B cell (primary cell): ENCODE data around the gene IL20RB. TPM values are rescaled to one million over a fixed set of nuclear protein-coding genes. Genes with fewer than 3 reads are reported as not detected.

ENCODE experiments used
- ATAC-seq: fragments of 200-7000 bp; cut with Tn5 transposase; one replicate; pipeline ENCODE4 v1.10.0; 2021; ENCODE audit warnings: low read depth, mild to moderate bottlenecking, moderate number of reproducible peaks, moderate library complexity
- CTCF ChIA-PET: fragments of 350-600 bp; sonication (Branson Sonifier 250); formaldehyde crosslinking; loops from one replicate; lab custom pipeline; 2021; ENCODE audit warnings: antibody characterized with exemption, inconsistent platforms; lab: Charles Lee
- POLR2A ChIA-PET: fragments of 350-600 bp; sonication (Branson Sonifier 250); formaldehyde crosslinking; loops from one replicate; lab custom pipeline; 2021; ENCODE audit warnings: antibody characterized with exemption; lab: Charles Lee
- DNase-seq: peaks from one replicate; pipeline ENCODE4 v3.0.0; 2013
- H2AFZ ChIP-seq: 2 replicates; pipeline ENCODE4 v1.6.1; 2012; ENCODE audit warnings: mild to moderate bottlenecking, low read depth, low read length; ENCODE audit not compliant: insufficient read depth, poor library complexity, severe bottlenecking
- H3K27ac ChIP-seq, 2 donors: 1 replicate in 1 of 2; 2 replicates in 1 of 2; pipeline ENCODE4 v1.5.1; 2012 to 2013; ENCODE audit warnings: low read length in 2 of 2, mild to moderate bottlenecking in 2 of 2, moderate library complexity in 1 of 2
- H3K27me3 ChIP-seq, 4 experiments: fragments of 200-600 bp in 1 of 4; sonication (generic) in 1 of 4; replicated peaks in 1 of 4; 1 replicate in 2 of 4; 2 replicates in 2 of 4; pipeline versions ENCODE4 v1.6.1 to v1.7.0; 2013 to 2016; ENCODE audit warnings: low read length in 3 of 4, mild to moderate bottlenecking in 2 of 4, mixed read lengths in 1 of 4, moderate library complexity in 1 of 4; ENCODE audit not compliant: insufficient read depth in 4 of 4, control insufficient read depth in 3 of 4; ENCODE audit errors: control extremely low read depth in 1 of 4
- H3K36me3 ChIP-seq, 2 experiments: replicated peaks in 1 of 2; 1 replicate in 1 of 2; 2 replicates in 1 of 2; pipeline versions ENCODE4 v1.6.1 to v1.7.1; 2013; ENCODE audit warnings: low read length in 1 of 2; ENCODE audit not compliant: insufficient read depth in 2 of 2, control insufficient read depth in 1 of 2; ENCODE audit errors: control extremely low read depth in 1 of 2, extremely low read depth in 1 of 2
- H3K4me1 ChIP-seq, 2 donors: fragments of 200-600 bp in 1 of 2; sonication (generic) in 1 of 2; 1 replicate in 1 of 2; 2 replicates in 1 of 2; pipeline versions ENCODE4 v1.5.1 to v1.6.1; 2013 to 2017; ENCODE audit warnings: low read length in 2 of 2; ENCODE audit not compliant: control insufficient read depth in 2 of 2, insufficient read depth in 2 of 2
- H3K4me2 ChIP-seq: replicated peaks from 2 replicates; pipeline ENCODE3; 2012; ENCODE audit warnings: mild to moderate bottlenecking, low read depth, low read length; ENCODE audit not compliant: poor library complexity, severe bottlenecking
- H3K4me3 ChIP-seq, 5 experiments: fragments of 200-600 bp in 1 of 5; sonication (generic) in 1 of 5; 1 replicate in 3 of 5; 2 replicates in 2 of 5; pipeline versions ENCODE4 v1.5.1 to v1.7.0; 2011 to 2016; ENCODE audit warnings: low read length in 4 of 5, mild to moderate bottlenecking in 4 of 5, low read depth in 2 of 5, control low read depth in 1 of 5, moderate library complexity in 1 of 5; ENCODE audit not compliant: insufficient read depth in 1 of 5; ENCODE audit errors: control extremely low read depth in 1 of 5, extremely low read depth in 1 of 5
- H3K79me2 ChIP-seq: fragments of 200-600 bp; sonication (generic); one replicate; pipeline ENCODE4 v1.6.0; 2016; ENCODE audit warnings: low read length; ENCODE audit not compliant: control insufficient read depth, insufficient read depth
- H3K9ac ChIP-seq: fragments of 200-600 bp; sonication (generic); 2 replicates; pipeline ENCODE4 v1.6.1; 2017; ENCODE audit warnings: mild to moderate bottlenecking, low read length, moderate library complexity
- H3K9me3 ChIP-seq, 3 donors: one replicate each; pipeline versions ENCODE4 v1.6.1 to v1.7.1; 2013; ENCODE audit warnings: low read length in 2 of 3; ENCODE audit not compliant: control insufficient read depth in 2 of 3, insufficient read depth in 1 of 3; ENCODE audit errors: control extremely low read depth in 1 of 3
- H4K20me1 ChIP-seq: 2 replicates; pipeline ENCODE4 v1.6.0; 2012; ENCODE audit warnings: mild to moderate bottlenecking, low read length; ENCODE audit not compliant: insufficient read depth, control insufficient read depth, poor library complexity, severe bottlenecking
- H3K27ac Mint-ChIP-seq: one replicate; pipeline ENCODE4 v1.8.0; 2021; ENCODE audit warnings: mixed read lengths
- H3K27me3 Mint-ChIP-seq: one replicate; pipeline ENCODE4 v1.8.0; 2021; ENCODE audit warnings: mixed read lengths
- H3K4me1 Mint-ChIP-seq: one replicate; pipeline ENCODE4 v1.8.0; 2021; ENCODE audit warnings: mixed read lengths
- H3K4me3 Mint-ChIP-seq: one replicate; pipeline ENCODE4 v1.8.0; 2021; ENCODE audit warnings: mixed read lengths
- H3K9me3 Mint-ChIP-seq: one replicate; pipeline ENCODE4 v1.8.0; 2022; ENCODE audit warnings: mixed read lengths; ENCODE audit not compliant: insufficient read depth
- EZH2 ChIP-seq: IDR thresholded peaks from 2 replicates; pipeline ENCODE4 v1.6.1; 2012; ENCODE audit warnings: borderline replicate concordance, low read depth, mild to moderate bottlenecking, moderate library complexity, low read length; ENCODE audit not compliant: insufficient read depth, poor library complexity, severe bottlenecking
- WGBS: methylation state at CpG from one replicate; pipeline ENCODE4 v1.1.5; 2013; ENCODE audit warnings: missing lambda C conversion rate; ENCODE audit not compliant: insufficient coverage; 5-methylcytosine and 5-hydroxymethylcytosine counted together
- intact Hi-C: fragments of 100-400 bp; cut with micrococcal nuclease; formaldehyde crosslinking; loops from one replicate; pipeline ENCODE4 v1.10.0; 2022
- polyA plus RNA-seq: library from polyadenylated mRNA; depleted of rRNA; stranded (reverse); fragments of >200 nt; gene quantifications from 2 replicates; pipeline ENCODE4 v1.2.3, GENCODE V29; 2012
- total RNA-seq, 2 donors: library from RNA; stranded (reverse); fragments of 120-200 nt in 1 of 2; gene quantifications; 1 replicate in 1 of 2; 2 replicates in 1 of 2; pipeline versions ENCODE4 v1.2.3 to v1.2.4, GENCODE V29; 2013 to 2022
- TF ChIP-seq, protein P1 (sequence below): fragments of 200-600 bp; IDR thresholded peaks from one replicate; pipeline ENCODE4 v1.8.0; 2022; ENCODE audit warnings: antibody characterized with exemption, mild to moderate bottlenecking

Gene IL20RB
- total and polyA plus RNA-seq, 2 donors (not counting 1 experiment from before 2014, with no cell fraction given), result 0.22 to 0.84 TPM

DNA sequence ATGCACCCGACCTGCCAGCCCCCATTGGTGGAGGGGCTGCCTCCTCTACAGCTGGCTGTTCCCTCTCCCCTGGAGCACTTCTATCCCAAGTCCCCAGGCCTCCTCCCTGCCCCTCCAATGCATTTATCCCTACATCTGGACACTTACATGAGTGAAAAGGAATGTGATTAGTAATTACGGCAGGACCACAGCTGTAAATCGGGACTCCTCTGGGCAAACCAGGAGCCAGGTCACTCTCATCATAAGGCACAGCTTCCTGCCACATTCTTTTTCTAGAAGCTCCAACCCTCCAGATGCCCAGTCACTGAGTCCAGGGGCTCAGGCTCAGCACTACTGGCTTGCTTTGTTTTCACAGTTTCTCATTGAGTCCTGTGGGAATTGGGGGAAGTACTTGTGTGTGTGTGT is 54.3 kb downstream of the IL20RB start:
- Mint-ChIP-seq H3K27ac (no peak overlapping the region), H3K27me3 (no peaks in the 10 kb centered on the region), H3K4me3 (no peak overlapping the region), H3K4me1 (peaks cover 7% of the 10 kb centered on the region), H3K9me3 (no peaks in the 10 kb centered on the region)
- Histone ChIP-seq H3K27me3 (no peaks in the 10 kb centered on the region), H4K20me1 (no peaks in the 10 kb centered on the region), H2AFZ (no peak overlapping the region), H3K36me3 (no peaks in the 10 kb centered on the region), H3K27ac (no peak overlapping the region), H3K9me3 (no peaks in the 10 kb centered on the region), H3K9ac (no peak overlapping the region), H3K4me2 (no peak overlapping the region), H3K79me2 (no peaks in the 10 kb centered on the region), H3K4me3 (no peak overlapping the region), H3K4me1 (peaks cover 5 to 9% of the 10 kb centered on the region in 2 donors)
- CTCF ChIA-PET, result interaction anchor here (1.0 to 6.5 kb wide), 3 partner anchors 11 to 621 kb away, joined by 3 to 131 read pairs (median 7); partner anchors contain the start of gene STAG1
- TF ChIP-seq EZH2, result no peak
- TF ChIP-seq, protein P1, sequence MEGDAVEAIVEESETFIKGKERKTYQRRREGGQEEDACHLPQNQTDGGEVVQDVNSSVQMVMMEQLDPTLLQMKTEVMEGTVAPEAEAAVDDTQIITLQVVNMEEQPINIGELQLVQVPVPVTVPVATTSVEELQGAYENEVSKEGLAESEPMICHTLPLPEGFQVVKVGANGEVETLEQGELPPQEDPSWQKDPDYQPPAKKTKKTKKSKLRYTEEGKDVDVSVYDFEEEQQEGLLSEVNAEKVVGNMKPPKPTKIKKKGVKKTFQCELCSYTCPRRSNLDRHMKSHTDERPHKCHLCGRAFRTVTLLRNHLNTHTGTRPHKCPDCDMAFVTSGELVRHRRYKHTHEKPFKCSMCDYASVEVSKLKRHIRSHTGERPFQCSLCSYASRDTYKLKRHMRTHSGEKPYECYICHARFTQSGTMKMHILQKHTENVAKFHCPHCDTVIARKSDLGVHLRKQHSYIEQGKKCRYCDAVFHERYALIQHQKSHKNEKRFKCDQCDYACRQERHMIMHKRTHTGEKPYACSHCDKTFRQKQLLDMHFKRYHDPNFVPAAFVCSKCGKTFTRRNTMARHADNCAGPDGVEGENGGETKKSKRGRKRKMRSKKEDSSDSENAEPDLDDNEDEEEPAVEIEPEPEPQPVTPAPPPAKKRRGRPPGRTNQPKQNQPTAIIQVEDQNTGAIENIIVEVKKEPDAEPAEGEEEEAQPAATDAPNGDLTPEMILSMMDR, result no peak
- WGBS, result 87% methylated on average over 3 of the region's 3 CpGs
- intact Hi-C loops, result no loop called here
- DNase-seq (no peak), ATAC-seq (no peak)
- POLR2A ChIA-PET, result no interaction called here

DNA sequence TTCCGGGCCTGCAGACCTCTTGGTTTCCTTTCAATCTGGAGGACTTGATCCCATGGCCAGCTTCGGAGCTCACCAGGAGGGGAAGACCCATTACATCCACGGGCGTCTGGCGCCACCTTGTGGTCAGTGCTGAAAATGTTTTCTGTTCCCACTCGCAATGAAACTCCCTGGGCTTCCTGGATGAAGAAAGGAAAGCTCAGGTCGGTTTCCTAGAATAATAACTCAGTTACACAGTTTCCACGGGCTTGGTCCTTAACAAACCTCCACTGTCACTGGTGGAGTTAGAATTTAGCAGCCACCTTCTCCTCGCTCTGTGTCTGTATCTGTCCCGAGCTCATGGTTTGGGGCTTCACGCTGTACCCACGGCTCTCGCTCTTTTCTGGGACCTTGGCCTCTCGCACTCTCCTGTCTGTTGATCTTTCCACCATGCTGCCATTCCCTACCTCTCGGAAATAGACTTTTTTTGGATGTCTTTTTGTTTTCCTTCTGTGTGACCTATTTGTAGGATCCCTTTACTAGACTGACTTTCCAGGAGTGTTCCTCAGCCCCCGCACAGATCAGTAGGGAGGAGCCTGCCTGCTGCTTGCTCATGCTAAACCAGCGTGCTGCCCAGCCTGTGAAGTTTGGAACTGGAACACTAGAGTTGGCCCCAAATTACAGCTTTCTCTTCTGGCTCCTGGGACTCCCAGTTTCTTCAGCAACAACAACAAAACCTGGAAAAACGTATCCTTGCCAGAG is 56.3 kb downstream of the IL20RB start:
- H3K9ac ChIP-seq, result peak overlapping the region; percentile 61
- no peaks in the 10 kb centered on the region for H3K79me2 ChIP-seq
- no peaks in the 10 kb centered on the region for H3K27me3 Mint-ChIP-seq
- no peak overlapping the region for H3K27ac Mint-ChIP-seq
- H3K36me3 ChIP-seq, result no peaks in the 10 kb centered on the region
- ChIA-PET CTCF (interaction anchor here (0.6 to 6.5 kb wide), 75 partner anchors 8 to 1250 kb away, joined by 3 to 147 read pairs (median 4); partner anchors contain the start of genes NCK1 and STAG1), POLR2A (interaction anchor here (1.1 kb wide), 1 partner anchor 262 kb away, joined by 5 read pairs; the partner anchor contains the start of gene STAG1)
- H3K27ac ChIP-seq, result no peak overlapping the region
- peaks cover 7% of the 10 kb centered on the region for H3K4me1 Mint-ChIP-seq
- H3K9me3 ChIP-seq, result no peaks in the 10 kb centered on the region
- peak overlapping the region in 4 of 5 experiments; percentile 7 to 55 (median 38) for H3K4me3 ChIP-seq
- intact Hi-C loops, result loop anchor here (1.0 to 2.0 kb wide), 5 partner anchors 151 to 939 kb away; partner anchors contain the start of genes NCK1, SLC35G2 and STAG1
- no peaks in the 10 kb centered on the region for H3K27me3 ChIP-seq
- peak; percentile 90 for ATAC-seq
- 11% methylated on average over 10 of the region's 18 CpGs for WGBS
- H2AFZ ChIP-seq, result peak overlapping the region; percentile 90
- H3K4me1 ChIP-seq, result peaks cover 5 to 9% of the 10 kb centered on the region in 2 donors
- no peaks in the 10 kb centered on the region for H3K9me3 Mint-ChIP-seq
- H4K20me1 ChIP-seq, result no peaks in the 10 kb centered on the region
- TF ChIP-seq, protein P1, result peak; percentile 95
- no peak for TF ChIP-seq EZH2
- peak overlapping the region; percentile 73 for H3K4me2 ChIP-seq
- peak overlapping the region; percentile 71 for H3K4me3 Mint-ChIP-seq
- peak; percentile 85 for DNase-seq
